Smooth muscle cell (in vitro differentiated cells): Measurements from ENCODE around the gene B4GALT6. TPM values are rescaled to one million over a fixed set of nuclear protein-coding genes. Genes with fewer than 3 reads are reported as not detected.

Experiments used
- DNase-seq: peaks from one replicate; lab custom pipeline; 2025; ENCODE audit not compliant: unreplicated experiment; lab: John Stamatoyannopoulos, UW
- H2AFZ ChIP-seq: fragments of 200-600 bp; sonication (generic); 2 replicates; pipeline ENCODE4 v1.6.0; 2016; ENCODE audit warnings: antibody characterized with exemption, low read depth, mild to moderate bottlenecking
- H3F3A ChIP-seq: fragments of 200-600 bp; sonication (generic); 2 replicates; pipeline ENCODE4 v1.6.0; 2017; ENCODE audit warnings: antibody characterized with exemption, low read depth
- H3K27ac ChIP-seq: fragments of 200-600 bp; sonication (generic); 2 replicates; pipeline ENCODE4 v1.5.1; 2016; ENCODE audit warnings: low read depth, mild to moderate bottlenecking
- H3K27me3 ChIP-seq: fragments of 200-600 bp; sonication (generic); 2 replicates; pipeline ENCODE4 v1.6.1; 2016; ENCODE audit warnings: low read depth, mild to moderate bottlenecking
- H3K36me3 ChIP-seq: fragments of 200-600 bp; sonication (generic); 2 replicates; pipeline ENCODE4 v1.5.1; 2016; ENCODE audit warnings: low read depth
- H3K4me1 ChIP-seq: fragments of 200-600 bp; sonication (generic); 2 replicates; pipeline ENCODE4 v1.5.1; 2016; ENCODE audit warnings: low read depth
- H3K4me2 ChIP-seq: fragments of 200-600 bp; sonication (generic); 2 replicates; pipeline ENCODE4 v1.6.0; 2016; ENCODE audit warnings: mild to moderate bottlenecking
- H3K4me3 ChIP-seq: fragments of 200-600 bp; sonication (generic); 2 replicates; pipeline ENCODE4 v1.5.1; 2016; ENCODE audit warnings: mild to moderate bottlenecking
- H3K79me2 ChIP-seq: fragments of 200-600 bp; sonication (generic); 2 replicates; pipeline ENCODE4 v1.6.0; 2016; ENCODE audit warnings: low read depth, mild to moderate bottlenecking
- H3K9ac ChIP-seq: fragments of 200-600 bp; sonication (generic); 2 replicates; pipeline ENCODE4 v1.6.0; 2016; ENCODE audit warnings: low read depth
- H3K9me3 ChIP-seq: fragments of 200-600 bp; sonication (generic); replicated peaks from 2 replicates; pipeline ENCODE4 v1.5.1; 2016; ENCODE audit warnings: low read depth
- H4K20me1 ChIP-seq: fragments of 200-600 bp; sonication (generic); 2 replicates; pipeline ENCODE4 v1.6.0; 2016; ENCODE audit warnings: low read depth
- WGBS: methylation state at CpG from one replicate; pipeline ENCODE4 v1.1.7; 2016; ENCODE audit warnings: low lambda C conversion rate; 5-methylcytosine and 5-hydroxymethylcytosine counted together
- polyA plus RNA-seq: library from polyadenylated mRNA; unstranded; fragments of >200 nt; fragmentation: Nextera tagmentation; extraction: Ambion mirVana; gene quantifications from 2 replicates; pipeline ENCODE4 v1.2.1, GENCODE V29; 2016
- total RNA-seq: library from RNA; depleted of rRNA; stranded (reverse); fragments of >200 nt; gene quantifications from 2 replicates; pipeline ENCODE4 v1.2.3, GENCODE V29; 2014
- TF ChIP-seq, protein P1 (sequence below): fragments of 200-600 bp; sonication (generic); IDR thresholded peaks from 2 replicates; pipeline ENCODE4 v1.5.1; 2017; ENCODE audit warnings: borderline replicate concordance, mild to moderate bottlenecking, antibody characterized with exemption; ENCODE audit not compliant: insufficient read depth, poor library complexity, severe bottlenecking

B4GALT6 gene
- total and polyA plus RNA-seq, 2 experiments from 2014 or later, result 4.0 to 15.1 TPM

DNA sequence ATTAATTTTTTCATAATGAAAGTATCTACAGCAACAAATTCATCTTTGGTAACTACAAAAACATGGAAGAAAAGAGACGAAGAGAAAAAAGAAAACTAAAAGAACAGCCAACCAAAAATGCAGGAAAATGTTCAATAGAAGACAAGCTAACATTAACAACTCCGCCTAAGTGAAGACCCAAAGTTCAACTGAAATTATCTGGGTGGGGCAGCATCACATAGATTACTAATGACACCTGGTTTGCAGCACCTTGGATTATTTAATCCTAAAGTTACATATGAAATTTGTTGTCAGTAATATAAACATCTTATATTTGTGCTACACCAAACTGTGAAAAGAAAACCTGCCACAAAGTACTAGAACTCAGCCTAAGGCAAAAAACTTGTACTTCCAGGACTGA is 14.8 kb downstream of the B4GALT6 start:
- Histone ChIP-seq H3K4me3 (no peak overlapping the region), H3K27me3 (no peaks in the 10 kb centered on the region), H4K20me1 (no peaks in the 10 kb centered on the region), H3K36me3 (no peaks in the 10 kb centered on the region), H3K9ac (no peak overlapping the region), H3K79me2 (peaks cover 8% of the 10 kb centered on the region), H3F3A (peaks cover 2% of the 10 kb centered on the region), H3K27ac (no peak overlapping the region), H3K4me2 (no peak overlapping the region), H3K9me3 (no peaks in the 10 kb centered on the region), H3K4me1 (peaks cover 6% of the 10 kb centered on the region), H2AFZ (no peak overlapping the region)
- WGBS, result 94% methylated on average over 2 of the region's 2 CpGs
- TF ChIP-seq, protein P1, sequence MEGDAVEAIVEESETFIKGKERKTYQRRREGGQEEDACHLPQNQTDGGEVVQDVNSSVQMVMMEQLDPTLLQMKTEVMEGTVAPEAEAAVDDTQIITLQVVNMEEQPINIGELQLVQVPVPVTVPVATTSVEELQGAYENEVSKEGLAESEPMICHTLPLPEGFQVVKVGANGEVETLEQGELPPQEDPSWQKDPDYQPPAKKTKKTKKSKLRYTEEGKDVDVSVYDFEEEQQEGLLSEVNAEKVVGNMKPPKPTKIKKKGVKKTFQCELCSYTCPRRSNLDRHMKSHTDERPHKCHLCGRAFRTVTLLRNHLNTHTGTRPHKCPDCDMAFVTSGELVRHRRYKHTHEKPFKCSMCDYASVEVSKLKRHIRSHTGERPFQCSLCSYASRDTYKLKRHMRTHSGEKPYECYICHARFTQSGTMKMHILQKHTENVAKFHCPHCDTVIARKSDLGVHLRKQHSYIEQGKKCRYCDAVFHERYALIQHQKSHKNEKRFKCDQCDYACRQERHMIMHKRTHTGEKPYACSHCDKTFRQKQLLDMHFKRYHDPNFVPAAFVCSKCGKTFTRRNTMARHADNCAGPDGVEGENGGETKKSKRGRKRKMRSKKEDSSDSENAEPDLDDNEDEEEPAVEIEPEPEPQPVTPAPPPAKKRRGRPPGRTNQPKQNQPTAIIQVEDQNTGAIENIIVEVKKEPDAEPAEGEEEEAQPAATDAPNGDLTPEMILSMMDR, result no peak
- DNase-seq, result no peak

DNA sequence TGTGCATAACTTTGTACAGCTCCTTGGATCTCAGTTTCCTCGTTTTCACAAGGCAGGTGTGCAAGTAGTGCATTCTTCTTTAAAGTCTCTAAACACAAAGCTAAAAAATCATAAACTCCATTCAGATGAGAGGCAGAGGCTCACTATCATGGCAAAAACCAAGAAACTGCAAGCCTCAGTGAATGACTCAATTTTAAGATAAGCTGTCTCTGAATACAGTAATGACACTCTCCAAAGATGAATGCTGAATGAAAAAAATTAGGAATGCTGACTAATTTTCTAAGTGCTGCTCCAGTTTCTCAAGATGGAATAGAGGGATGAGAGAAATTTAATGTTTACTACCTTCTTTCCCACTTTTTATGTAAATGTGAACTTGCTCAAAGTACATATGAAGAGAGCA is 17.2 kb downstream of the B4GALT6 start:
- TF ChIP-seq, protein P1, result no peak
- 61% methylated on average over 1 of the region's 1 CpG for WGBS

DNA sequence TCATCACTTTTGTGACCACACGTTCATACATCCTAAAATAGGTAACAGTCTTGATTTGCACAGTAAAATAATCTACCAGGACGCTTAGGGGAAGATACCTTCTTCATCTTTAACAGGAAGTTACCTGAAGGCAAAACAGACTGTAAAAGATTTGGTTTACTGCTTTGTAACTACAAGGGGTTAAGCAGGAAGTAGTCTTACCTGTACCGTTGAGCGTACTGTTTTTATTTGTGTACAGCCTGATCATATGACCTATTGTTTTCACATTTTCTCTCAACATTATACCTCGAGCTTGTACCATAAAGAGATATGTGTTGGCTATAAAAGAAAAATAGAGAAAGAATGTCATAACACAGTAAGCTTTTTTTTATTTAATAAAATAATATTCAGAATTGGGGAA is 18.3 kb downstream of the B4GALT6 start:
- DNase-seq, result no peak
- Histone ChIP-seq H3K27me3 (no peaks in the 10 kb centered on the region), H3K9ac (no peak overlapping the region), H3K4me3 (no peak overlapping the region), H3K36me3 (no peaks in the 10 kb centered on the region), H2AFZ (no peak overlapping the region), H3K9me3 (no peaks in the 10 kb centered on the region), H4K20me1 (no peaks in the 10 kb centered on the region), H3K27ac (no peak overlapping the region), H3F3A (no peaks in the 10 kb centered on the region), H3K4me1 (no peaks in the 10 kb centered on the region), H3K79me2 (peaks cover 8% of the 10 kb centered on the region), H3K4me2 (no peak overlapping the region)
- TF ChIP-seq, protein P1, result no peak
- WGBS, result 95% methylated on average over 5 of the region's 5 CpGs

More for the DNA sequence above, 17.2 kb downstream of the B4GALT6 start:
- no peaks in the 10 kb centered on the region for H3K27me3 ChIP-seq
- peaks cover 8% of the 10 kb centered on the region for H3K79me2 ChIP-seq
- H3K9ac ChIP-seq, result no peak overlapping the region
- H3K27ac ChIP-seq, result peak overlapping the region; percentile 51
- no peaks in the 10 kb centered on the region for H3K4me1 ChIP-seq
- H3K36me3 ChIP-seq, result no peaks in the 10 kb centered on the region
- H3K4me3 ChIP-seq, result no peak overlapping the region
- H3K9me3 ChIP-seq, result no peaks in the 10 kb centered on the region
- H3F3A ChIP-seq, result peaks cover 2% of the 10 kb centered on the region
- H3K4me2 ChIP-seq, result peak overlapping the region; percentile 48
- DNase-seq, result no peak
- no peak overlapping the region for H2AFZ ChIP-seq
- no peaks in the 10 kb centered on the region for H4K20me1 ChIP-seq

DNA sequence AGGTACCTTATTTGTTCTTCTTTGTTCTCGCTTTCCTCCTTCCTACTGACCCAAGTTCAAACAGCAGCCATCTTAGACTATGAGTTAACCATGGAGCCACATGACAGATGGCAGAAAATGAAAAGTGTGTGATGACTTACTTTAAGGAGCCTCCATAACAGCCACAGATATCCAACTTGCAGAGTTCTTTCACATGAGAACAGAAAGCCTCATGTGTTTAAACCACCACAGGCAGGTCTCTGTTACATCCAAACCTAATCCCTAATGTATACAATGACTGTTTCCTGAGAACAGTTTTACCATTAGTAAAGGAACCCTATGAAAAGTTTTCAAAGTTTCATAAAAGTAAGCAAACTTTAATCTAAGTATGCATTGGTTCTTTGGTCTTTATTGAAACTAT is 20.3 kb downstream of the B4GALT6 start:
- TF ChIP-seq, protein P1, result no peak
- Histone ChIP-seq H3K27ac (no peak overlapping the region), H3K79me2 (peaks cover 9% of the 10 kb centered on the region), H4K20me1 (no peaks in the 10 kb centered on the region), H3K27me3 (no peaks in the 10 kb centered on the region), H3K4me3 (no peak overlapping the region), H3K36me3 (no peaks in the 10 kb centered on the region), H2AFZ (no peak overlapping the region), H3K4me2 (no peak overlapping the region), H3K9me3 (no peaks in the 10 kb centered on the region), H3K9ac (no peak overlapping the region), H3K4me1 (no peaks in the 10 kb centered on the region), H3F3A (no peaks in the 10 kb centered on the region)
- no peak for DNase-seq
- WGBS, result 95% methylated on average over 1 of the region's 1 CpG
